H1 (cell line): ENCODE measurements around the gene NUDC. TPM values are rescaled to one million over a fixed set of nuclear protein-coding genes. Genes with fewer than 3 reads are reported as not detected.

Source experiments
- ASH2L ChIP-seq: fragments of 200-600, 300-600 bp; sonication (generic); IDR thresholded peaks from one replicate; pipeline ENCODE4 v1.7.1; 2017; ENCODE audit warnings: low read length
- JUN ChIP-seq: IDR thresholded peaks from 2 replicates; pipeline ENCODE4 v1.6.1; 2011; ENCODE audit warnings: low read depth, mild to moderate bottlenecking, improper control_type of control experiment, low read length
- RBBP5 ChIP-seq: IDR thresholded peaks from 2 replicates; pipeline ENCODE4 v1.7.1; 2012; ENCODE audit warnings: low read depth, mild to moderate bottlenecking, inconsistent platforms, low read length, moderate library complexity, borderline replicate concordance
- TAF1 ChIP-seq: IDR thresholded peaks from 2 replicates; pipeline ENCODE4 v1.6.1; 2011; ENCODE audit warnings: mild to moderate bottlenecking, low read depth, low read length
- polyA plus RNA-seq, 7 experiments: library from polyadenylated mRNA; depleted of rRNA in 3 of 7; stranded (reverse) in 5 of 7; unstranded in 2 of 7; fragments of >200 nt in 5 of 7; fragments of 200-250 nt in 2 of 7; gene quantifications; 1 replicate in 5 of 7; 2 replicates in 1 of 7; 4 replicates in 1 of 7; pipeline versions ENCODE4 v1.2.1 to v1.2.3, GENCODE V29; 2011 to 2013; ENCODE audit warnings: missing spikeins in 2 of 7, mixed read lengths in 2 of 7
- total RNA-seq: library from RNA; stranded (reverse); fragmentation: NEBNext Ultra II Directional; extraction: Animal tissue kit (Norgen Biotek cat#: 25700); gene quantifications from 2 replicates; pipeline ENCODE4 v1.2.1, GENCODE V29; 2021

NUDC gene
- total and polyA plus RNA-seq, 2 of the 8 experiments (the other 6 are each of a cell fraction or from before 2014, with no cell fraction given), result 43.2 to 131 TPM

- TF ChIP-seq JUN (no peak), TAF1 (no peak), ASH2L (no peak), RBBP5 (no peak)
- TF ChIP-seq, all 59 proteins: peak for 0
Observed at GRCh38 chr1:26932531-26932930, 11.0 kb downstream of the NUDC start (continued).
